H4 (cell line): ENCODE measurements around the gene CD68. TPM values are rescaled to one million over a fixed set of nuclear protein-coding genes. Genes with fewer than 3 reads are reported as not detected.
A peak's percentile ranks its signal among the peaks of the same experiment; 100 is the strongest.
"Not testable (repeated sequence)": the region's sequence is repeated elsewhere in the genome, so short reads cannot be mapped to it uniquely, and the experiment has no call there.

Source experiments
- DNase-seq: peaks from one replicate; pipeline ENCODE4 v3.0.0-alpha.2; 2015; ENCODE audit warnings: low spot score
- total RNA-seq: library from RNA; depleted of rRNA; stranded (reverse); fragments of >200 nt; shearing (Covaris generic); gene quantifications from 2 replicates; pipeline ENCODE4 v1.2.3, GENCODE V29; 2014; rRNA removed

CD68 gene
- total RNA-seq, 1 experiment from 2014 or later = 21.6 TPM

DNA sequence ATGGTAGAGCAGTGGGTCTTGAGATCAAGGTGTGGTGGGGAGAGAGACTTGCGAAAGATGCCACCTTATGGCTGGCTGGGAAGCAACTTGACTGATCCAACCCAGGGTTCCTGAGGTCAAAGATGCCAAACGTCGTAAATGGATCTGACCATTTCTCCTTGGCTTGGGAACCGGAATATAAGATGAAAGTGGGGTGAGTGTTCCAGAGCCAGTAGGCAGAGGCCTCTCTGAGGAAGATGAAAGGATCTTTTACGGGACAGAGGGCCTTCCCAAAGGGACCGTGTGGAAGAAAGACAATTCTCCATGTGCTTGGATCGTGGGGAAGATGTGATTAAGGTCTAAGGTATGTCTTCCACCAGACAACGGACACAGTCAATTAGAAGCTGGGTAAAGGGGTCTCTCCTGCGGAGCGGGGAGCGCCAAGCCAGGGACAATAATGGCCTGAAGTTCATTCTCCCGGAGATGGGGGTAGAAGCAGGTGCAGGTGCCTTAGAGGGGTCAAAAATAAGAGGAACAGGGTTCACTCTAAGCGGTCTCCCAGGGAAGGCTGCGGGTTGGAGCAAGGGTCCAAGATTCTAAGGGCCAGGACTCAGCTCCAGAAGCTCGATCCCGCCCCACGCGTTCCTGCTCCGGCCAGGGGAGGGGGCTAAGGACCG, 34.5 kb downstream of the CD68 start:
- DNase-seq = no peak

DNA sequence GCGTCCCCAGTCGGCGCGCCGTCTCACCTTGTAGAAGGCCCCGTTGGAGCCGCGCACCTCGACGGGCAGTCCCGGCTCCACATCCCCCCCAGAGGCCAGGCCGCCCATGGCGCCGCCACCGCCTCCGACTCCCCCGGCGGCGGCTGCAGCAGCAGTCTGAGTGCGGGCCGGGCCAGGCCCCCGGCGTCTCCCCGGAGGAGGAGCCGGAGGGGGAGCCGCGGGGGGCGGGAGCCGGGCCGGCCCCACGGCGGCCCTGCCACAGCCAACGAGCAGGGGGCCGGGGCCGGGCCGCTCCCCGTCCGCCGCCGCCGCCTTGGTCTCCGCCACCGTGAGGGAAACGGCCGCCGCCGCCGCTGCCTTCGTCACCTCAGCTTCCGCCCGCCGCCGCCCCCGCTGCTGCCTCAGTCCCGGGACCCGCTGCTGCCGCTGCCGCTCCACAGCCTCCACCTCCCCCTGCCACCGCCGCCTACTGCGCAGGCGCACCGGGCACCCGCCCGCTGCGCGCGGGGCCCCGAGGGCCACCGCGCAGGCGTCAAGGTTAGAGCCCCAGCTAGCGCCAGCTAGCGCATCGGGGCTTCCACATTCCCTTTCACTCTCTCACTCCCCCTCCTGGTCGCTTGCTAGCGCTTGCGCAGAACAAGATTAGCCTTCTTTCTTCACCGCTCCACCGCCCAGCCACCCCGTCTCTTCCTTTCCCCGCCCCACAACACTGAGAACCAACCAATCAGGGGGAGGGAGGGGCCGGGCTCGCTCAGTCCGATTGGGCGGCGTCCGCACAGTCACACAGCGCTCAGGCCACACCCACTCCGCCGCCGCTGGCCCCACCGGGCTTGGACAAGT, 35.2 kb downstream of the CD68 start, which contains the start of gene FXR2:
TSS of gene FXR2 (minus strand) at position 473 of the 840 bp plus-strand sequence. CDS start at position 108, 365 bp downstream.
- DNase-seq = peak; percentile 97

DNA sequence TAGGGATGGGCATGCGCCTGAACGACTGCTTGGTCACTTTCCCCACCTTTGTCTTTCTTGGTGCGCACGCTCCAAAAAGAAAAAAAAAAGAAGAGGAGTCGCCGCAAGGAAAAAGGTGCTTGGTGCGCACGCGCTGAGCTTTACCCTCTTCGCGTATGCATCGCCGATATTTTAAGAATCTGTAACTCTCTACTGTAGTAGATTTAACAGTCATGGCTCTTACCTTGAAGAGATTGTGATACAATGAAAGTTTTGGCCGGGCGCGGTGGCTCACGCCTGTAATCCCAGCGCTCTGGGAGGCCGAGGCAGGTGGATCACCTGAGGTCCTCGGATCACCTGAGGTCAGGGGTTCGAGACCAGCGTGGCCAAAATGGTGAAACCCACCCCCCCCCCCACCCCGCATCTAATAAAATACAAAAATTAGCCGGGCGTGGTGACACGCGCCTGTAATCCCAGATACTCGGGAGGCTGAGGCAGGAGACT, 35.9 kb downstream of the CD68 start:
- DNase-seq = no peak

DNA sequence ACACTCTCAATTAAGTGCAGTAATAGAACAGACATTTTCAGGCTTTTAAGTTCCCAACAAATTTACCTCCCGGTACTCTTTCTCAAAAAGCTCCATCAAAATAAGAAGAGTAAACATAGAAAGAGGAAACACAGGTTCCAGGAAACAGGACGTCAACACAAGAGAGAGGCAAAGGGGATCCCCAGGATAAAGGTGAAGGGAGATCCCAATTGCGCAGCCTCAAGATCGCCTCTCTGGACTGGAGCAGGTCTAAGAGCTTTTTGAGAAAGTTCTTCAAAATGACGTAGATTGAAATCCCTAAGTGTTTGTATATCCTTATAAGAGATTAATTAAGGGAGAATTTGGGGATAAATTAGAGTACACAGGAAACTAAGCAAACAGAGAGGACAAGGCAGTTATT, 39.2 kb downstream of the CD68 start:
- DNase-seq = no peak

DNA sequence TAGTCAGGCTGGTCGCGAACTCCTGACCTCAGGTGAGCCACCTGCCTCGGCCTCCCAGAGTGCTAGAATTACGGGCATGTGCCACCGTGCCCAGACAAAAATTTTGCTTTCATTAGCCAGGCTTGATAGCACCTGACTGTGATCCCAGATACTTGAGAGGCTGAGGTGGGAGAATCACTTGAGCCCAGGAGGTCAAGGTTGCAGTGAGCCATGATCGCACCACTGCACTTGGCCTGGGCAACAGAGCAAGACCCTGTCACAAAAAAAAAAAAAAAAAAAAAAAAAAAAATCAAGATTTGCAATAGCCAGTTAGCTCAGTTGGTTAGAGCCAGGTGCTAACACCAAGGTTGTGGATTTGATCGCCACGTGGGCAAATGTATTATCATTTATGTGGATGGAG, 41.4 kb downstream of the CD68 start:
- DNase-seq = no peak

DNA sequence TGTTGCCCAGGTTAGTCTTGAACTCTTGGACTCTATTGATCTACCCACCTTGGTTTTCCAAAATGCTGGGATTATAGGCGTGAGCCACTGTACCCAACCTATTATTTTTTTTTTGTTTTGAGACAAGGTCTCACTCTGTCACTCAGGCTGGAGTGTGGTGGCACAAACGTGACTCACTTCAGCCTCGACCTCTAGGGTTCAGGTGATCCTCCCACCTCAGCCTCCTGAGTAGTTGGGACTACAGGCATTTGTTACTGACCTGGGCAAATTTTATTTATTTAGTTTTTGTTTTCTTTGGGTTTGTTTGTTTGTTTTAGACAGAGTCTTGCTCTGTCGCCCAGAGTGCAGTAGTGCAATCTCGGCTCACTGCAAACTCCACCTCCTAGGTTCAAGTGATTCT, 44.2 kb downstream of the CD68 start:
- no peak for DNase-seq

DNA sequence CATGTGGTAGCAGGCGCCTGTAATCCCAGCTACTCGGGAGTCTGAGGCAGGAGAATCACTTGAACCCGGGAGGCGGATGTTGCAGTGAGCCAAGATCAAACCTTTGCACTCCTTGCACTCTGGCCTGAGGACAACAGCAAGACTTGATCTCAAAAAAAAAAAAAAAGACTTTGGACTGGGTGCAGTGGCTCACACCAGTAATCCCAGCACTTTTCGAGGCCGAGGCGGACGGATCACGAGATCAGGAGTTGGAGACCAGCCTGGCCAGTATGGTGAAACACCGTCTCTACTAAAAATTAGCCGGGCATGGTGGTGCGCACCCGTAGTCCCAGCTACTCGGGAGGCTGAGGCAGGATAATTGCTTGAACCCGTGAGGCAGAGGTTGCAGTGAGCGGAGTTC, 46.3 kb downstream of the CD68 start:
- not testable (repeated sequence) for DNase-seq

DNA sequence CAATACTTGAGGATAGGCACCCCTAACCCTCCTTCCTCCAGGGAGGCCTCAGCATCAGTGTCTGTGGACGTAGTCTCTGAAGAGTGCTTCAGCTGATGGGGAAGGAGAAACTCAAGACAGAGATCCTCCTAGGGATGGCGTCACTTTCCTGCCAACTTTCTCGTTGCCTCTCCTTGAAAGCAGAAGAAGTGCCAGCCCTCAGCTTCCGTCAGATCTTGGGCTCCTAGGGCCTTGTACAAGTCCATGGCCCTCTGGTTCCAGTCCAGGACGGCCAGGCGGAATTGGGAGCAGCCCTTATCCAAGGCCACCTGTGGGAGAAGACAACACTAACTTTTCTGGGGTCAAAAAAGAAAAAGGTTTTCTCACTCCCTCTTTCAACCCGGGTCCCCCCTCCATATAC, 46.9 kb downstream of the CD68 start:
- DNase-seq = no peak

DNA sequence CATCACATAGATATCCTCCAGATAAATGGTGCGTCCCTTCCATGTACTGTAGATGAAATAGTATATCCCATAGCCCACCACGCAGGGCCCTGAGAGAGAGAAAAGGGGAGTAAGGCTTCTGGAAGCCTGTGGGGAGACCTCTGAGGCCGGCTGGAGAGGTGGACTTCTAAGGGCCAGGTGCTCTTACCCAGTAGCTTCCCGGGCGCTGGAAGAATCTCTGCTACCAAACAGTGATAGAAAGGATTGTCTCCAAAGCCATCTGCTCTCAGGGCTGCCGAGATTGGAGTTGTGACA, 47.5 kb downstream of the CD68 start:
- no peak for DNase-seq

DNA sequence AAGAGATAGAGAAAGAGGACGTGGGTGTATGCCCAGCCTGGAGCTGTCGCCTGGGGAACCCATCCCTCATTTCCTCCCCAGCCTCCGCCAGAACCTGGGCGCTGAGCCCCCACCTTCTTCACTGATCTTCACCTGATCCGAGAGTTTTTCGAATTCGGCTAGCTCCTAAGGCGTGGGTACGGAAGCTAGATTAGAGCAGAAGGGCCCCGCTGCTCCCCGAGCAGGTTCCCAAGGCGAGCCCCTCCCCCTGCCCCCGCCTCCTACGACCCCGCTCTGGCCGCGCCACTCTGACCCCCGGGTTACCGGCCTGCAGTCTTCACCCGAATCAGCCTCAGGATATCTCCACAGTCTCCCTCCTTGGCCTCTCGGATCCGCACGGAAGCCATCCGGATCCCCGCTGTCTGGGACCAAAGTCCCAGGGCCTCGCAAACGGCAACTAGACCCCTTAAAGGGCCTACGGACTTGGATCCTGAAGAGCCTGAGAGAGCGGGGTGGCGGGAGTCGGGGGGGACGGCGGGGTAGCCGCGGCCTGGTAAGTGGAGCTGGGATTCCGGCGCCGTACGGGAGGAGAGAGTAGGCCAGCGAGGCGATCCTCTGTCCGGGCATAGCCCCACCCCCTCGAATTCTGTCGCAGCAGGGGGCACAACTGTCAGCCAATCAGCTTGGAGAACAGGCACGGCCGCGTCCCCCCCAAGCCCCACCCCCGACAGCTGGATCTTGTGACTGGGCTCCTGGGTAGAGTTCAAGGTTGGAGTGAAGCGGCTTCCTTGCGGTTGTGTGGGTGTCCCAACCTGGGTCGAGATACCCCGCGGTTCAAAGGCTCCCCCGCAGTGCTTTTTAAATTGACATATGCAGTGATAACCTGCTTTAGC, 48.0 kb downstream of the CD68 start, which contains the start of gene SAT2:
TSS of gene SAT2 (minus strand) at position 572 of the 872 bp plus-strand sequence. CDS start at position 386, 186 bp downstream.
- DNase-seq = peak; percentile 75

DNA sequence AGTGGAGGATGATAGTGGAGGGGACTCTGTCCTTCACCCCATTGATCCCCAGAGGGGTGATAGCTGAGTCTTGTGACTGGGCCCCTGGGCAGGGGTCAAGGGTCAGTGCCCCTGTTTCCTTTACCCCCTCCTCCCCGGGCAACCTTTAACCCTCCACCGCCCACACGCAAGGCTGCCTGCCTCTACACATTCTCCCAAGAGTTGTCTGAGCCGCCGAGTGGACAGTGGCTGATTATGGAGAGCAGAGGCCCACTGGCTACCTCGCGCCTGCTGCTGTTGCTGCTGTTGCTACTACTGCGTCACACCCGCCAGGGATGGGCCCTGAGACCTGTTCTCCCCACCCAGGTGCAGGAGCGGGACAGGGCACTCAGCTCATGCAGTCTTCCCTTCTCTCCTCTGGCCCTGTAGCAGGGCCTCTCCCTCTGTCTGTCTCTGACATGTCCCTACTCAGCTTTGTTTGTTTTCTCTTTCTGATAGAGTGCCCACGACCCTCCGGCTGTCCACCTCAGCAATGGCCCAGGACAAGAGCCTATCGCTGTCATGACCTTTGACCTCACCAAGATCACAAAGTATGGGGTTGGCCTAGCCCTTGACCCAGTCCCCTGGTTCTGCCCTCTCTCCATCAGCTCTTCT, 50.6 kb downstream of the CD68 start, which contains the start of gene SHBG:
TSS of gene SHBG (plus strand) at position 197 of the 633 bp plus-strand sequence. CDS start at position 235, 38 bp downstream.
- DNase-seq = no peak

Other genes with a start within 250 kb of the CD68 start
- gene ACAP1, start 243.1 kb upstream of the CD68 start, total RNA-seq = 0.19 TPM in 1 of 2 replicates, not detected in the other
- gene KCTD11, start 227.5 kb upstream of the CD68 start, total RNA-seq = 0.78 and 2.4 TPM in 2 replicates
- gene TMEM95, start 224.5 kb upstream of the CD68 start, total RNA-seq = not detected in 2 replicates
- not detected in 2 replicates for gene TNK1, start 198.5 kb upstream of the CD68 start, total RNA-seq
- 20.0 and 22.7 TPM in 2 replicates for gene PLSCR3, start 185.1 kb upstream of the CD68 start, total RNA-seq
- gene TMEM256, start 175.5 kb upstream of the CD68 start, total RNA-seq = 76.1 and 108 TPM in 2 replicates
- gene NLGN2, start 171.8 kb upstream of the CD68 start, total RNA-seq = 3.1 and 3.5 TPM in 2 replicates
- not detected in 2 replicates for gene SPEM1, start 159.3 kb upstream of the CD68 start, total RNA-seq
- gene SPEM2, start 154.0 kb upstream of the CD68 start, total RNA-seq = not detected in 2 replicates
- not detected in 2 replicates for gene SPEM3, start 150.8 kb upstream of the CD68 start, total RNA-seq
- gene TMEM102, start 144.2 kb upstream of the CD68 start, total RNA-seq = 0.81 and 2.0 TPM in 2 replicates
- gene FGF11, start 140.1 kb upstream of the CD68 start, total RNA-seq = not detected in 2 replicates
- 4.4 and 6.3 TPM in 2 replicates for gene CHRNB1, start 134.6 kb upstream of the CD68 start, total RNA-seq
- 4.5 and 7.5 TPM in 2 replicates for gene ZBTB4, start 100.0 kb upstream of the CD68 start, total RNA-seq
- not detected in 2 replicates for gene SLC35G6, start 98.2 kb upstream of the CD68 start, total RNA-seq
- 9.9 and 11.3 TPM in 2 replicates for gene POLR2A, start 95.3 kb upstream of the CD68 start, total RNA-seq
- gene TNFSF12, start 30.6 kb upstream of the CD68 start, total RNA-seq = 2.4 TPM in 1 of 2 replicates, not detected in the other
- gene TNFSF13, start 20.9 kb upstream of the CD68 start, total RNA-seq = 0.43 TPM in 1 of 2 replicates, not detected in the other
- gene SENP3, start 17.7 kb upstream of the CD68 start, total RNA-seq = 59.5 and 61.3 TPM in 2 replicates
- 146 and 193 TPM in 2 replicates for gene MPDU1, start 4.2 kb downstream of the CD68 start, total RNA-seq
- not detected in 2 replicates for gene SOX15, start 10.5 kb downstream of the CD68 start, total RNA-seq
- 11.4 and 16.5 TPM in 2 replicates for gene FXR2, start 35.3 kb downstream of the CD68 start, total RNA-seq
- gene SAT2, start 48.2 kb downstream of the CD68 start, total RNA-seq = 39.6 and 45.6 TPM in 2 replicates
- gene SHBG, start 50.5 kb downstream of the CD68 start, total RNA-seq = not detected in 2 replicates
- gene ATP1B2, start 71.3 kb downstream of the CD68 start, total RNA-seq = not detected in 2 replicates
- gene TP53, start 107.9 kb downstream of the CD68 start, total RNA-seq = 35.9 and 43.7 TPM in 2 replicates
- gene WRAP53, start 108.8 kb downstream of the CD68 start, total RNA-seq = 9.9 and 15.8 TPM in 2 replicates
- 5.6 and 6.2 TPM in 2 replicates for gene EFNB3, start 125.6 kb downstream of the CD68 start, total RNA-seq
- gene DNAH2, start 138.1 kb downstream of the CD68 start, total RNA-seq = 0.10 and 0.12 TPM in 2 replicates